ENCODE measurements around the gene ZMYND8.

GRCh38 chr20:47358672-47359529 lies 2.4 kb upstream of the ZMYND8 start:
- TF ChIP-seq CTCF (IDR thresholded peaks at IDR 0.05 in 2 of 3, conservative IDR thresholded peaks at IDR 0.05 in 1 of 3; ENCODE audit: control insufficient read depth in 2 of 3, extremely low read depth in 1 of 3, insufficient read depth in 1 of 3, low read depth in 3 of 3, low read length in 3 of 3) (no peak), PBX3 (IDR thresholded peaks at IDR 0.05; ENCODE audit: insufficient replicate concordance, low read depth, low read length) (no peak), ZZZ3 (IDR thresholded peaks at IDR 0.05; ENCODE audit: control insufficient read depth, insufficient read length, low read depth) (no peak), NFYB (IDR thresholded peaks at IDR 0.05; ENCODE audit: insufficient read depth, low read depth, low read length) (no peak), POLR2AphosphoS2 (IDR thresholded peaks at IDR 0.05; ENCODE audit: low read depth, low read length) (no peak), HDAC6 (IDR thresholded peaks at IDR 0.05; ENCODE audit: unreplicated experiment) (no peak), POLR2A (IDR thresholded peaks at IDR 0.05; ENCODE audit: low read depth, low read length) (peak; percentile 39; the same call in 1 of the 2 replicates), STAT3 (IDR thresholded peaks at IDR 0.05; ENCODE audit: low read depth, low read length) (no peak), SP1 (IDR thresholded peaks at IDR 0.05; ENCODE audit: low read depth, low read length) (no peak), EZH2 (IDR thresholded peaks at IDR 0.05; ENCODE audit: borderline replicate concordance, control insufficient read depth, low read depth, low read length) (no peak)
- TF ChIP-seq, protein P1, sequence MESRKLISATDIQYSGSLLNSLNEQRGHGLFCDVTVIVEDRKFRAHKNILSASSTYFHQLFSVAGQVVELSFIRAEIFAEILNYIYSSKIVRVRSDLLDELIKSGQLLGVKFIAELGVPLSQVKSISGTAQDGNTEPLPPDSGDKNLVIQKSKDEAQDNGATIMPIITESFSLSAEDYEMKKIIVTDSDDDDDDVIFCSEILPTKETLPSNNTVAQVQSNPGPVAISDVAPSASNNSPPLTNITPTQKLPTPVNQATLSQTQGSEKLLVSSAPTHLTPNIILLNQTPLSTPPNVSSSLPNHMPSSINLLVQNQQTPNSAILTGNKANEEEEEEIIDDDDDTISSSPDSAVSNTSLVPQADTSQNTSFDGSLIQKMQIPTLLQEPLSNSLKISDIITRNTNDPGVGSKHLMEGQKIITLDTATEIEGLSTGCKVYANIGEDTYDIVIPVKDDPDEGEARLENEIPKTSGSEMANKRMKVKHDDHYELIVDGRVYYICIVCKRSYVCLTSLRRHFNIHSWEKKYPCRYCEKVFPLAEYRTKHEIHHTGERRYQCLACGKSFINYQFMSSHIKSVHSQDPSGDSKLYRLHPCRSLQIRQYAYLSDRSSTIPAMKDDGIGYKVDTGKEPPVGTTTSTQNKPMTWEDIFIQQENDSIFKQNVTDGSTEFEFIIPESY (IDR thresholded peaks at IDR 0.05): no peak
- TF ChIP-seq, protein P2, sequence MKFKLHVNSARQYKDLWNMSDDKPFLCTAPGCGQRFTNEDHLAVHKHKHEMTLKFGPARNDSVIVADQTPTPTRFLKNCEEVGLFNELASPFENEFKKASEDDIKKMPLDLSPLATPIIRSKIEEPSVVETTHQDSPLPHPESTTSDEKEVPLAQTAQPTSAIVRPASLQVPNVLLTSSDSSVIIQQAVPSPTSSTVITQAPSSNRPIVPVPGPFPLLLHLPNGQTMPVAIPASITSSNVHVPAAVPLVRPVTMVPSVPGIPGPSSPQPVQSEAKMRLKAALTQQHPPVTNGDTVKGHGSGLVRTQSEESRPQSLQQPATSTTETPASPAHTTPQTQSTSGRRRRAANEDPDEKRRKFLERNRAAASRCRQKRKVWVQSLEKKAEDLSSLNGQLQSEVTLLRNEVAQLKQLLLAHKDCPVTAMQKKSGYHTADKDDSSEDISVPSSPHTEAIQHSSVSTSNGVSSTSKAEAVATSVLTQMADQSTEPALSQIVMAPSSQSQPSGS (IDR thresholded peaks at IDR 0.05; ENCODE audit: low read length): no peak
- TF ChIP-seq, protein P3, sequence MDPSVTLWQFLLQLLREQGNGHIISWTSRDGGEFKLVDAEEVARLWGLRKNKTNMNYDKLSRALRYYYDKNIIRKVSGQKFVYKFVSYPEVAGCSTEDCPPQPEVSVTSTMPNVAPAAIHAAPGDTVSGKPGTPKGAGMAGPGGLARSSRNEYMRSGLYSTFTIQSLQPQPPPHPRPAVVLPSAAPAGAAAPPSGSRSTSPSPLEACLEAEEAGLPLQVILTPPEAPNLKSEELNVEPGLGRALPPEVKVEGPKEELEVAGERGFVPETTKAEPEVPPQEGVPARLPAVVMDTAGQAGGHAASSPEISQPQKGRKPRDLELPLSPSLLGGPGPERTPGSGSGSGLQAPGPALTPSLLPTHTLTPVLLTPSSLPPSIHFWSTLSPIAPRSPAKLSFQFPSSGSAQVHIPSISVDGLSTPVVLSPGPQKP (IDR thresholded peaks at IDR 0.05; ENCODE audit: low read depth, low read length): no peak

Measured in GM12878 (cell line).